Prostate gland (tissue), 2 donors: ENCODE measurements around the gene ALG14. TPM values are rescaled to one million over a fixed set of nuclear protein-coding genes. Genes with fewer than 3 reads are reported as not detected.

ENCODE experiments used
- DNase-seq: peaks from one replicate; pipeline ENCODE4 v3.0.0-alpha.2; 2019; ENCODE audit warnings: low spot score
- H3K27ac ChIP-seq, 2 donors: fragments of 200-600 bp; sonication (generic); 2 replicates each; pipeline ENCODE4 v1.5.1; 2017 to 2019
- H3K27me3 ChIP-seq: fragments of 200-600 bp; sonication (generic); replicated peaks from 2 replicates; pipeline ENCODE4 v1.5.1; 2019; ENCODE audit not compliant: insufficient read depth
- H3K36me3 ChIP-seq, 2 donors: fragments of 200-600 bp; sonication (generic); 1 replicate in 1 of 2; 2 replicates in 1 of 2; pipeline versions ENCODE4 v1.5.1 to v1.8.1; 2017 to 2019
- H3K4me1 ChIP-seq: fragments of 200-600 bp; sonication (generic); replicated peaks from 2 replicates; pipeline ENCODE4 v1.5.1; 2019
- H3K4me3 ChIP-seq, 2 donors: fragments of 200-600 bp; sonication (generic); 2 replicates each; pipeline ENCODE4 v1.5.1; 2017 to 2019
- H3K9me3 ChIP-seq: fragments of 200-600 bp; sonication (generic); 2 replicates; pipeline ENCODE4 v1.5.1; 2017
- CTCF ChIP-seq, 4 experiments: fragments of 200-600 bp in 2 of 4; fragments of 450-650 bp in 2 of 4; sonication (generic) in 2 of 4; IDR thresholded peaks; 1 replicate in 3 of 4; 2 replicates in 1 of 4; pipeline ENCODE4 v1.5.1; 2016 to 2019; ENCODE audit warnings: antibody characterized with exemption in 4 of 4, mild to moderate bottlenecking in 2 of 4, moderate library complexity in 2 of 4
- POLR2A ChIP-seq: fragments of 450-650 bp; IDR thresholded peaks from one replicate; pipeline ENCODE4 v1.6.1; 2016; ENCODE audit warnings: antibody characterized with exemption, mild to moderate bottlenecking
- POLR2AphosphoS5 ChIP-seq: sonication (generic); formaldehyde crosslinking; IDR thresholded peaks from one replicate; pipeline ENCODE4 v1.6.1; 2017; ENCODE audit warnings: antibody characterized with exemption
- WGBS: methylation state at CpG from one replicate; pipeline ENCODE4 v1.1.5; 2018; 5-methylcytosine and 5-hydroxymethylcytosine counted together
- intact Hi-C: fragments of 100-400 bp; cut with DNase I; formaldehyde crosslinking; loops from one replicate; pipeline ENCODE4 v1.14.2; 2022
- total RNA-seq, 2 donors: library from RNA; depleted of rRNA; stranded (reverse); fragments of >200 nt; gene quantifications; one replicate each; pipeline ENCODE4 v1.1.0, GENCODE V29; 2016

The ALG14 gene
- total RNA-seq, 2 donors from 2014 or later = 2.0 to 2.3 TPM

GRCh38 chr1:94952539-94952938, 120.2 kb downstream of the ALG14 start:
- Histone ChIP-seq H3K9me3 (no peaks in the 10 kb centered on the region), H3K4me1 (no peaks in the 10 kb centered on the region), H3K36me3 (no peaks in the 10 kb centered on the region), H3K27me3 (no peaks in the 10 kb centered on the region), H3K27ac (no peak overlapping the region), H3K4me3 (no peak overlapping the region)
- DNase-seq = no peak
- 85% methylated on average over 5 of the region's 5 CpGs for WGBS
- intact Hi-C loops = no loop called here
- no peak for TF ChIP-seq POLR2A
- no peak for TF ChIP-seq CTCF (IDR thresholded peaks at IDR 0.05)
- no peak for TF ChIP-seq POLR2AphosphoS5

- TF ChIP-seq POLR2A (no peak), CTCF (IDR thresholded peaks at IDR 0.05) (no peak), POLR2AphosphoS5 (no peak)
- H3K9me3 ChIP-seq = no peaks in the 10 kb centered on the region
- intact Hi-C loops = no loop called here
- no peaks in the 10 kb centered on the region for H3K4me1 ChIP-seq
- H3K36me3 ChIP-seq = no peaks in the 10 kb centered on the region
- H3K27me3 ChIP-seq = no peaks in the 10 kb centered on the region
- no peak overlapping the region for H3K4me3 ChIP-seq
- 56% methylated on average over 5 of the region's 5 CpGs for WGBS
- DNase-seq = no peak
- no peak overlapping the region for H3K27ac ChIP-seq
Measured at GRCh38 chr1:94951509-94952208, 121.1 kb downstream of the ALG14 start.

- no peaks in the 10 kb centered on the region for H3K4me1 ChIP-seq
- TF ChIP-seq CTCF (IDR thresholded peaks at IDR 0.05) (no peak), POLR2A (no peak), POLR2AphosphoS5 (no peak)
- no peak overlapping the region for H3K4me3 ChIP-seq
- WGBS = 70% methylated on average over 2 of the region's 2 CpGs
- no peak overlapping the region for H3K27ac ChIP-seq
- H3K36me3 ChIP-seq = no peaks in the 10 kb centered on the region
- intact Hi-C loops = no loop called here
- no peak for DNase-seq
- no peaks in the 10 kb centered on the region for H3K9me3 ChIP-seq
- no peaks in the 10 kb centered on the region for H3K27me3 ChIP-seq
Measured at GRCh38 chr1:94951046-94951445, 121.7 kb downstream of the ALG14 start.

GRCh38 chr1:94949681-94950661, 122.8 kb downstream of the ALG14 start:
- Histone ChIP-seq H3K9me3 (no peaks in the 10 kb centered on the region), H3K36me3 (no peaks in the 10 kb centered on the region), H3K27ac (no peak overlapping the region), H3K4me1 (no peaks in the 10 kb centered on the region), H3K4me3 (no peak overlapping the region), H3K27me3 (no peaks in the 10 kb centered on the region)
- WGBS = 28% methylated on average over 4 of the region's 4 CpGs
- intact Hi-C loops = no loop called here
- DNase-seq = peak; percentile 28
- TF ChIP-seq POLR2A = no peak
- TF ChIP-seq CTCF (IDR thresholded peaks at IDR 0.05) = no peak
- peak; percentile 32 for TF ChIP-seq POLR2AphosphoS5
